IMR-90 (cell line): Measurements from ENCODE around the gene FAM204A. TPM values are rescaled to one million over a fixed set of nuclear protein-coding genes. Genes with fewer than 3 reads are reported as not detected.

Experiments used
- ATAC-seq: fragments of 200-7000 bp; cut with Tn5 transposase; 2 replicates; pipeline ENCODE4 v1.9.1; 2020; ENCODE audit warnings: low read depth, mild to moderate bottlenecking, moderate library complexity
- BruUV-seq: library from RNA; stranded (reverse); fragments of 400-500 nt; replicated peaks from 2 replicates; lab custom pipeline; 2021; lab: Mats Ljungman, UMichigan
- CTCF ChIA-PET: fragments of 300-600 bp; formaldehyde crosslinking; extraction: SDS; loops from one replicate; lab custom pipeline; 2021; ENCODE audit warnings: antibody characterized with exemption; lab: Yijun Ruan, JAX
- POLR2A ChIA-PET: fragments of 300-600 bp; sonication (Branson Sonifier 250); formaldehyde crosslinking; loops from one replicate; lab custom pipeline; 2022; ENCODE audit warnings: antibody characterized with exemption; ENCODE audit not compliant: unreplicated experiment; lab: Charles Lee
- DNase-seq: peaks from one replicate; pipeline ENCODE4 v3.0.0; 2013
- H2AFZ ChIP-seq: replicated peaks from 2 replicates; pipeline ENCODE3; 2013; ENCODE audit warnings: low read length, mild to moderate bottlenecking; ENCODE audit not compliant: poor library complexity
- H2AK5ac ChIP-seq: 2 replicates; pipeline ENCODE4 v1.6.1; 2013; ENCODE audit warnings: low read depth, low read length, inconsistent platforms
- H2AK9ac ChIP-seq: replicated peaks from 2 replicates; pipeline ENCODE3; 2013; ENCODE audit warnings: mild to moderate bottlenecking, low read depth, low read length, moderate library complexity; ENCODE audit not compliant: poor library complexity
- H2BK120ac ChIP-seq: 2 replicates; pipeline ENCODE4 v1.6.1; 2013; ENCODE audit warnings: low read depth, low read length, inconsistent platforms
- H2BK15ac ChIP-seq: 3 replicates; pipeline ENCODE4 v1.6.1; 2013; ENCODE audit warnings: low read depth, low read length, inconsistent platforms
- H2BK20ac ChIP-seq: 2 replicates; pipeline ENCODE4 v1.6.1; 2013; ENCODE audit warnings: low read depth, mild to moderate bottlenecking, inconsistent platforms, low read length, moderate library complexity
- H2BK5ac ChIP-seq: 2 replicates; pipeline ENCODE4 v1.6.1; 2013; ENCODE audit warnings: mild to moderate bottlenecking, low read depth, low read length, inconsistent platforms; ENCODE audit not compliant: poor library complexity, severe bottlenecking
- H3K14ac ChIP-seq: replicated peaks from 2 replicates; pipeline ENCODE4 v1.6.1; 2013; ENCODE audit warnings: low read depth, low read length, inconsistent platforms
- H3K18ac ChIP-seq: 2 replicates; pipeline ENCODE4 v1.6.1; 2013; ENCODE audit warnings: low read depth, low read length, control low read depth
- H3K23ac ChIP-seq: 2 replicates; pipeline ENCODE4 v1.6.1; 2013; ENCODE audit warnings: low read depth, low read length, inconsistent platforms
- H3K27ac ChIP-seq: 2 replicates; pipeline ENCODE4 v1.5.1; 2013; ENCODE audit warnings: mild to moderate bottlenecking, control low read depth, low read length; ENCODE audit not compliant: insufficient read depth
- H3K27me3 ChIP-seq: 2 replicates; pipeline ENCODE4 v1.6.1; 2013; ENCODE audit warnings: low read length; ENCODE audit not compliant: control insufficient read depth, insufficient read depth
- H3K36me3 ChIP-seq: 2 replicates; pipeline ENCODE4 v1.6.1; 2013; ENCODE audit warnings: low read length, mixed read lengths; ENCODE audit not compliant: control insufficient read depth, insufficient read depth
- H3K4ac ChIP-seq: 2 replicates; pipeline ENCODE4 v1.6.1; 2013; ENCODE audit warnings: low read depth, low read length, inconsistent platforms
- H3K4me1 ChIP-seq: 2 replicates; pipeline ENCODE4 v1.6.1; 2013; ENCODE audit warnings: low read length, mixed read lengths; ENCODE audit not compliant: control insufficient read depth, insufficient read depth
- H3K4me2 ChIP-seq: 2 replicates; pipeline ENCODE4 v1.6.1; 2013; ENCODE audit warnings: low read depth, mild to moderate bottlenecking, control low read depth, low read length, moderate library complexity
- H3K4me3 ChIP-seq: 2 replicates; pipeline ENCODE4 v1.5.1; 2013; ENCODE audit warnings: low read depth, mild to moderate bottlenecking, control low read depth, low read length, moderate library complexity; ENCODE audit not compliant: insufficient read depth
- H3K56ac ChIP-seq: 2 replicates; pipeline ENCODE4 v1.6.1; 2013; ENCODE audit warnings: low read length, inconsistent platforms; ENCODE audit not compliant: insufficient read depth; ENCODE audit errors: extremely low read depth
- H3K79me1 ChIP-seq, 2 experiments: 2 replicates each; pipeline ENCODE4 v1.6.1; 2013; ENCODE audit warnings: low read length in 2 of 2, inconsistent platforms in 1 of 2, low read depth in 1 of 2
- H3K9ac ChIP-seq: 2 replicates; pipeline ENCODE4 v1.6.1; 2013; ENCODE audit warnings: low read depth, low read length, control low read depth
- H3K9me1 ChIP-seq: 2 replicates; pipeline ENCODE4 v1.6.1; 2013; ENCODE audit warnings: low read length, inconsistent platforms; ENCODE audit not compliant: insufficient read depth
- H3K9me3 ChIP-seq: 2 replicates; pipeline ENCODE4 v1.6.1; 2013; ENCODE audit warnings: low read length; ENCODE audit not compliant: control insufficient read depth, insufficient read depth
- H4K20me1 ChIP-seq: 2 replicates; pipeline ENCODE4 v1.6.1; 2013; ENCODE audit warnings: low read length, inconsistent platforms; ENCODE audit not compliant: insufficient read depth
- H4K5ac ChIP-seq: 2 replicates; pipeline ENCODE4 v1.6.1; 2013; ENCODE audit warnings: mild to moderate bottlenecking, low read depth, low read length, control low read depth
- H4K8ac ChIP-seq, 2 experiments: 2 replicates each; pipeline ENCODE4 v1.6.1; 2013; ENCODE audit warnings: low read depth in 2 of 2, low read length in 2 of 2, control low read depth in 1 of 2, inconsistent platforms in 1 of 2
- H4K91ac ChIP-seq: 2 replicates; pipeline ENCODE4 v1.6.1; 2013; ENCODE audit warnings: low read depth, low read length, inconsistent platforms; ENCODE audit not compliant: insufficient read depth
- MAFK ChIP-seq: IDR thresholded peaks from 2 replicates; pipeline ENCODE4 v1.6.1; 2012; ENCODE audit warnings: low read depth, low read length, improper control_type of control experiment
- MXI1 ChIP-seq: IDR thresholded peaks from 2 replicates; pipeline ENCODE4 v1.6.1; 2012; ENCODE audit warnings: low read depth, mild to moderate bottlenecking, low read length, moderate library complexity, borderline replicate concordance
- RAD21 ChIP-seq: IDR thresholded peaks from 2 replicates; pipeline ENCODE4 v1.6.1; 2012; ENCODE audit warnings: low read length, improper control_type of control experiment
- USF2 ChIP-seq: fragments of 150-350 bp; IDR thresholded peaks from 2 replicates; pipeline ENCODE4 v1.6.1; 2017; ENCODE audit warnings: mild to moderate bottlenecking, antibody characterized with exemption, low read length, low read depth
- WGBS, 2 experiments: methylation state at CpG; one replicate each; pipeline versions ENCODE4 v1.1.5 to v1.1.7; 2013; ENCODE audit warnings: missing lambda C conversion rate in 2 of 2; ENCODE audit not compliant: insufficient read length in 1 of 2; ENCODE audit errors: extremely low coverage in 2 of 2; 5-methylcytosine and 5-hydroxymethylcytosine counted together
- dilution Hi-C: fragments of 300-500 bp; cut with HindIII; formaldehyde crosslinking; loops from one replicate; pipeline ENCODE4 v1.14.3; 2018; ENCODE audit warnings: low sequenced_read_pairs; ENCODE audit not compliant: unreplicated experiment
- in situ Hi-C: fragments of 300-500 bp; cut with MboI; formaldehyde crosslinking; loops from 3 replicates; pipeline ENCODE4 v1.14.3; 2019; ENCODE audit warnings: low sequenced_read_pairs, inconsistent platforms, mixed read lengths
- intact Hi-C: fragments of 100-400 bp; cut with micrococcal nuclease; formaldehyde crosslinking; loops from 2 replicates; pipeline ENCODE4 v1.10.0; 2022
- polyA plus RNA-seq, 3 experiments: library from polyadenylated mRNA; depleted of rRNA; stranded (reverse); fragments of >200 nt; gene quantifications; 2 replicates each; pipeline ENCODE4 v1.2.3, GENCODE V29; 2012; ENCODE audit warnings: low replicate concordance in 1 of 3
- total RNA-seq: library from RNA; depleted of rRNA; stranded (reverse); fragments of >200 nt; gene quantifications from 2 replicates; pipeline ENCODE4 v1.2.3, GENCODE V29; 2012

The FAM204A gene
- total and polyA plus RNA-seq, 2 of the 4 experiments (the other 2 are of a cell fraction) = 23.6 to 54.3 TPM

DNA sequence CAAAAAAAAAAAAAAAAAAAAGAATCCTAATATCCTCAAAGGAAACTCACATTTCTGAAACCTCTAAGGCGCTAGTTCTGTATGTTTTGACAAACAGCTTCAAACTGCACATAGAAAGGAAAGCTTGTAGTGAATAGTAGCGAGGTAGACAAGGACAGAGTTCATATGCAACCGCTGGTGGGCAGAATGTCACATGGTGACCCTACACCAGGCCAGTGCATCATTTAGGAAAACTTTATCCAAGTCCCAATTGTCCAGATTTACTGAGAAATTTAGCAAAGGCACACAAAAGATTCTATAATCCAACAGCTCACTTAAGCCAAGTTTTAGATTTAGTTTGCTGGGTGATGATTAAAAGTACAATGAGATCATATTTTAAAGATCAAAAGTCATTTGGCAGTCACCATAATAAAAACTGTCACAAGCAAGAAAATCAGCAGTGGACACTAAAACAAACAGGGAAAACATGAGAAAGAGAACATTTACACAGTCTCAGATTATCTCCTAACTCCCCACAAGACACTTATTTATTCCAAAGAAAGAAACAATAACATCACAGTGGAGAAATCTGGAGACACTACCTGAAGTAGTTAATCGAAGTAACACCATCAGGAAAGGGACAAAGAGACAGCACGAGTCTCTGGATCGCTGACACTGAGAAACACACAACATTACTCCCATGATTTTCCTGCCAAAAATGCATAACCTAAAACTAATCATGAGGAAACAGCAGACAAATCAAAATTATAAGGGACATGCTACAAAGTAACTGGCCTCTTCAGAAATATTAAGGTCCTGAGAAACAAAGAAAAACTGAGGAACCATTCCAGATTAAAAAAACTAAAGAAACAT lies 20.2 kb downstream of the FAM204A start:
- ChIA-PET POLR2A (no interaction called here), CTCF (no interaction called here)
- H2AK9ac ChIP-seq = no peak overlapping the region
- H3K9ac ChIP-seq = no peak overlapping the region
- no peak overlapping the region for H3K4ac ChIP-seq
- H4K20me1 ChIP-seq = no peaks in the 10 kb centered on the region
- no CpG with 5 or more reads among the region's 6 CpGs for WGBS, 2 experiments
- H3K56ac ChIP-seq = no peak overlapping the region
- TF ChIP-seq MAFK (no peak), RAD21 (no peak), MXI1 (no peak), USF2 (no peak)
- peak overlapping the region; percentile 13; the same call in 1 of the 2 replicates for H4K5ac ChIP-seq
- H3K27ac ChIP-seq = no peak overlapping the region
- no peak overlapping the region for H3K18ac ChIP-seq
- intact Hi-C loops (no loop called here), dilution Hi-C loops (no loop called here), in situ Hi-C loops (no loop called here)
- no peak overlapping the region for H3K4me3 ChIP-seq
- DNase-seq = no peak
- no peak overlapping the region for H2BK5ac ChIP-seq
- no peaks in the 10 kb centered on the region for H3K9me3 ChIP-seq
- no peak overlapping the region for H3K23ac ChIP-seq
- peaks cover 0 to 4% of the 10 kb centered on the region in 2 experiments; a peak in 1 of 4 replicates for H3K79me1 ChIP-seq
- H3K27me3 ChIP-seq = no peaks in the 10 kb centered on the region
- no peak overlapping the region for H2AK5ac ChIP-seq
- no peak overlapping the region for H2BK20ac ChIP-seq
- no peaks in the 10 kb centered on the region for H3K4me1 ChIP-seq
- no peak overlapping the region for H2BK120ac ChIP-seq
- BruUV-seq = no TSS peak
- H3K4me2 ChIP-seq = no peak overlapping the region
- no peak overlapping the region for H2AFZ ChIP-seq
- H3K36me3 ChIP-seq = peaks cover 7% of the 10 kb centered on the region
- H2BK15ac ChIP-seq = no peak overlapping the region
- no peaks in the 10 kb centered on the region for H3K9me1 ChIP-seq
- no peak for ATAC-seq
- no peak overlapping the region for H4K91ac ChIP-seq
- H3K14ac ChIP-seq = no peak overlapping the region
- H4K8ac ChIP-seq = no peak overlapping the region; a peak in 1 of 4 replicates
